Fibroblast of villous mesenchyme (primary cell): Measurements from ENCODE around the gene PDE6A. TPM values are rescaled to one million over a fixed set of nuclear protein-coding genes. Genes with fewer than 3 reads are reported as not detected.

Experiments used
- DNase-seq: peaks from one replicate; pipeline ENCODE4 v3.0.0-alpha.2; 2010; ENCODE audit warnings: low read depth
- H3K4me3 ChIP-seq: 2 replicates; pipeline ENCODE4 v1.5.1; 2011; ENCODE audit warnings: low read depth, mild to moderate bottlenecking, low read length
- CTCF ChIP-seq: IDR thresholded peaks from 2 replicates; pipeline ENCODE4 v1.5.1; 2012; ENCODE audit warnings: low read depth, mild to moderate bottlenecking, low read length; ENCODE audit not compliant: insufficient read depth
- total RNA-seq: library from RNA; depleted of rRNA; stranded (reverse); fragments of >200 nt; gene quantifications from 2 replicates; pipeline ENCODE4 v1.2.3, GENCODE V29; 2012

Gene PDE6A
- total RNA-seq, 1 donor, result under 0.01 TPM

- DNase-seq, result no peak
- peak overlapping the region; percentile 40 for H3K4me3 ChIP-seq
- no peak for TF ChIP-seq CTCF
Observed at GRCh38 chr5:149930749-149931574, 13.6 kb downstream of the PDE6A start.

DNA sequence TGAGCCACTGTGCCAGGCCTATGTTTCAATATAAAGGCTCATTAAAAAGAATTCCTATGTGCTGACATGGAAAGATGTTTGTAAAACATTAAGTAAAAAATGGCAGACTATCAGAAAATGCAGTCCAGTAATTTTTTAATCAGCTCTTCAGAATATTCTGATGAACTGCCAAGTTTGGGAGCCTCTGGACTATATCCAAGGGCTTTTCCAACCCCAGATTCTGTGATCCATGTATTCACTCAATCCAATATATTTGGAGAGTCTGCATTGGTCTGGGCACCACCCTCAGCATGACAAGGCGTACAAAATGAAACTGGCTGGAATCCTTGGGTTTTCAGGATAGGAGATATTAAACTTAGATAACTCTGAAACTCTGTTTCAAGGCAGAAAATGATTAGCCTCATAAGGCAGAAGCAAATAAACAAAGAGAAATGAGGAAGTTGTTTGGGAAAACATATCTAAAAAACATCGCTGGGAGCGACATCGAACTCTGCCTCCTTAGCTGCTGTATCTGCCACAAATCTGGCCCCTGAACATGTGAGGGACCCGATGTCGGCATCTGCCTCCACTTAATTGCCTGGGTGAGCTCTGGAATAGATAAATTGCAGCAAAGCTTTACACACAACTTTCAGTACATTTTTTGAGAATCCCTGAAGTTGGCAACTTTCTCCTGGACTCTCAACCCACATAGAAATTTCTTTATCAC lies 14.4 kb downstream of the PDE6A start:
- H3K4me3 ChIP-seq, result peak overlapping the region; percentile 40
- TF ChIP-seq CTCF, result no peak
- DNase-seq, result peak; percentile 32

DNA sequence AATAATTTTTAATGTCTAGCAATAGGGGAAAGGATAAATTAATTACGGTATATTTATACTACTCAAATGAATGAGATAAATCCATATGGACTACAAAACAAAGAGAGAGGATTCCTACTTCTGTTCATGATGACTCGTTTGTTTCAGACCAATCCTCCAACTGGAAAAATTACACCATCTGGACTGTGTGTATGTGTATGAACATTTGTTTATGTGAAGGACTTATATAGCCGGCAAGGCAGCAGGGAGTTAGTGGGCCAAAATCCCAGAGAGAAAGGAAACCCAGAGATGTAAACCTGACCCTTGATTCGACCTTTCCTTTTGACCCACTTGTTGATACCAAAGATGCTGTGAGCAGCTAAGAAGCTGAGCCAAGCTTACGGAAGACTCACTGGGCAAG lies 20.1 kb downstream of the PDE6A start:
- no peak overlapping the region for H3K4me3 ChIP-seq
- DNase-seq, result peak; percentile 87
- no peak for TF ChIP-seq CTCF

DNA sequence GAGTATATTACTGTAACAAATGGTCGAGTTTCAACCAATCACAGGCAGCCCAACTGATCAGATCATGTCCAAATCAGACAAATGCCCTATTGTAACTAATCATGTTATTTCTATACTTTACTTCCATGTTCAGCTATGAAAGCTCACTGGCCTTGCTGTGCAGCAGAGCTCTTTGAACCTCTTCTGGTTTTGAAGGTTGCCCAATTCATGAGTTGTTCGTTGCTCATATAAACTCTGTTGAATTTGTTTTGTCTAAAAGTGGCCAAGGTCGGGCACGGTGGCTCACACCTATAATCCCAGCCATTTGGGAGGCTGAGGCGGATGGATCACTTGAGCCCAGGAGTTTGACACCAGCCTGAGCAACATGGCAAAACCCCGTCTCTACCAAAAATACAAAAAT lies 21.6 kb downstream of the PDE6A start:
- no peak overlapping the region for H3K4me3 ChIP-seq
- no peak for TF ChIP-seq CTCF
- DNase-seq, result no peak

DNA sequence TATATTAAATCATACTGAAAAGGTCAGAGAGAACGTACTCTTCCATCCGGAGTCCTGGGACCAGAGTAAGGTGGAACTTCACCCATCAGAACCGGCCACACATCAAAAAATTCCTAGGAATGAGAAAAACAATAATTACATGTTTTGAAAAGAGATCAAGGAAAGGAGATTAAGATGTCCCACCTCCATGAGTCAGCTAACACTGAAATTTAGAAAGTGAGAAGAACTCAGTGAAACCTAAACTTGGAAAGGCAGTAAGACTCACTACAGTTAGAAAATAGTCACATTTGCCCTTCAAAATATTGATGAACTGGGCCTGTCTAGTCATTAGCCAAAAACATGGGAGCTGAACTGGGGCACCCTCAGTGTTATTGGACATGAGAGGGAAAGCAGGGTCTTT lies 23.0 kb downstream of the PDE6A start:
- no peak for DNase-seq
- TF ChIP-seq CTCF, result no peak
- H3K4me3 ChIP-seq, result no peak overlapping the region

DNA sequence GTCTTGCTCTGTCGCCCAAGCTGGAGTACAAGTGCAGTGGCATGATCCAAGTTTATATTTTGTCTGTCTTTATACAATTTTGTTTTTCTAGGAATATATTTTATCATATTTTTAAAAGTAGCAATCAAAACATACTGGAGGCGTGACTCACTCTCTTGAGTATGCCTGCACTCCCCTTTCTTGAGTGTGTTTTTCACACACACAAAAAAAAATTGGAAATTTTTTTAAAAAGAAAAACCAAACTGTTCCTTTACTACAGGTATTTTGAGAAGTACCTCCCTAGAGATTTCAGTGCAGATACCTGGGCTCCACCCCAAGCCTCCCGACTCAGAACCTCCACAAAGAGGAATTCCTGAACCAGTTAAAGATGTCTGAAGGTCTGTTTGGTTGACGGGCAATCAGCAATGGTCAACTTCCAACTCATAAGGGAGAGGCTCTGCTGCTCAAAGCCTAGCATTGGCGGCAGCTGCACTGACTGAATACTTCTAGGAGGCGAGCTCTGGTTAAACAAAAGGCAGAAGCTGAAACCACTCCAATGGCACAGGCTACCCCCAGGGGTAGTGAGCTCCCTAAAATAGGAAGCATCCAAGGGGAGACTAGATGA lies 27.4 kb downstream of the PDE6A start:
- no peak for DNase-seq

More for the DNA sequence above, 27.4 kb downstream of the PDE6A start:
- H3K4me3 ChIP-seq, result no peak overlapping the region
- no peak for TF ChIP-seq CTCF
